WTC11 (cell line): Measurements from ENCODE around the gene R3HDM1. TPM values are rescaled to one million over a fixed set of nuclear protein-coding genes. Genes with fewer than 3 reads are reported as not detected.
A peak's percentile ranks its signal among the peaks of the same experiment; 100 is the strongest.

Experiments used
- ATAC-seq: fragments of 200-7000 bp; cut with Tn5 transposase; 2 replicates; pipeline ENCODE4 v1.10.0; 2021; ENCODE audit warnings: mild to moderate bottlenecking, moderate library complexity
- CTCF ChIA-PET: fragments of 300-600 bp; sonication (Branson Sonifier 250); formaldehyde crosslinking; loops from one replicate; lab custom pipeline; 2021; ENCODE audit warnings: antibody characterized with exemption; lab: Charles Lee
- POLR2A ChIA-PET: fragments of 350-600 bp; sonication (Branson Sonifier 250); formaldehyde crosslinking; loops from one replicate; lab custom pipeline; 2021; ENCODE audit warnings: antibody characterized with exemption; lab: Charles Lee
- DNase-seq: peaks from one replicate; pipeline ENCODE4 v3.0.0; 2021; ENCODE audit warnings: low spot score
- H3K27ac Mint-ChIP-seq: 2 replicates; pipeline ENCODE4 v1.8.0; 2021; ENCODE audit warnings: mixed read lengths
- H3K27me3 Mint-ChIP-seq: 2 replicates; pipeline ENCODE4 v1.8.0; 2021; ENCODE audit warnings: low read depth, mild to moderate bottlenecking, moderate library complexity, mixed read lengths
- H3K36me3 Mint-ChIP-seq: 2 replicates; pipeline ENCODE4 v1.8.0; 2021; ENCODE audit warnings: mixed read lengths
- H3K4me1 Mint-ChIP-seq: 2 replicates; pipeline ENCODE4 v1.8.0; 2022; ENCODE audit warnings: mixed read lengths
- H3K4me3 Mint-ChIP-seq: 2 replicates; pipeline ENCODE4 v1.8.0; 2021; ENCODE audit warnings: mild to moderate bottlenecking, moderate library complexity, mixed read lengths
- H3K9me3 Mint-ChIP-seq: 2 replicates; pipeline ENCODE4 v1.8.0; 2021; ENCODE audit warnings: mixed read lengths
- AR ChIP-seq: fragments of 250-450 bp; sonication (Bioruptor Pico); IDR thresholded peaks from 2 replicates; pipeline ENCODE4 v1.9.0; 2021; ENCODE audit warnings: mild to moderate bottlenecking
- FOXP4 ChIP-seq: sonication (generic); formaldehyde crosslinking; IDR thresholded peaks from 2 replicates; pipeline ENCODE4 v1.8.0; 2022; ENCODE audit warnings: mild to moderate bottlenecking, missing genetic modification reagents
- GABPB1 ChIP-seq: sonication (generic); formaldehyde crosslinking; IDR thresholded peaks from 2 replicates; pipeline ENCODE4 v1.8.1; 2023; ENCODE audit warnings: mild to moderate bottlenecking, missing genetic modification reagents
- GTF2I ChIP-seq: fragments of 250-450 bp; sonication (Bioruptor Pico); conservative IDR thresholded peaks from 2 replicates; pipeline ENCODE4 v1.4.0; 2021; ENCODE audit warnings: mild to moderate bottlenecking
- HMGXB4 ChIP-seq: sonication (generic); formaldehyde crosslinking; IDR thresholded peaks from 2 replicates; pipeline ENCODE4 v1.8.1; 2023; ENCODE audit warnings: mild to moderate bottlenecking, moderate library complexity, missing genetic modification reagents
- MAX ChIP-seq: sonication (generic); formaldehyde crosslinking; IDR thresholded peaks from 2 replicates; pipeline ENCODE4 v1.8.0; 2022; ENCODE audit warnings: mild to moderate bottlenecking, missing genetic modification reagents
- MYBL2 ChIP-seq: sonication (generic); formaldehyde crosslinking; IDR thresholded peaks from 2 replicates; pipeline ENCODE4 v1.8.1; 2023; ENCODE audit warnings: mild to moderate bottlenecking, moderate library complexity, missing genetic modification reagents
- OVOL2 ChIP-seq: fragments of 250-450 bp; sonication (Bioruptor Pico); IDR thresholded peaks from 2 replicates; pipeline ENCODE4 v1.9.0; 2021; ENCODE audit warnings: mild to moderate bottlenecking, borderline replicate concordance
- PRRX2 ChIP-seq: fragments of 250-450 bp; sonication (Bioruptor Pico); IDR thresholded peaks from 2 replicates; pipeline ENCODE4 v1.8.0; 2021; ENCODE audit warnings: mild to moderate bottlenecking
- USF2 ChIP-seq: sonication (generic); formaldehyde crosslinking; IDR thresholded peaks from 2 replicates; pipeline ENCODE4 v1.8.1; 2023; ENCODE audit warnings: mild to moderate bottlenecking, missing genetic modification reagents, moderate library complexity
- ZBTB43 ChIP-seq: sonication (generic); formaldehyde crosslinking; IDR thresholded peaks from 2 replicates; pipeline ENCODE4 v1.8.1; 2023; ENCODE audit warnings: mild to moderate bottlenecking, missing genetic modification reagents
- ZNF138 ChIP-seq: sonication (generic); formaldehyde crosslinking; conservative IDR thresholded peaks from 2 replicates; pipeline ENCODE4 v1.8.1; 2022; ENCODE audit warnings: mild to moderate bottlenecking, moderate library complexity, missing genetic modification reagents
- ZNF263 ChIP-seq: sonication (generic); formaldehyde crosslinking; IDR thresholded peaks from 2 replicates; pipeline ENCODE4 v1.8.1; 2022; ENCODE audit warnings: low read depth, mild to moderate bottlenecking, moderate library complexity, missing genetic modification reagents
- ZNF317 ChIP-seq: sonication (generic); formaldehyde crosslinking; IDR thresholded peaks from 2 replicates; pipeline ENCODE4 v1.8.1; 2023; ENCODE audit warnings: low read depth, mild to moderate bottlenecking, moderate library complexity, missing genetic modification reagents, borderline replicate concordance
- ZNF671 ChIP-seq: fragments of 250-450 bp; sonication (Bioruptor Pico); IDR thresholded peaks from 2 replicates; pipeline ENCODE4 v1.8.0; 2021; ENCODE audit warnings: mild to moderate bottlenecking
- ZSCAN18 ChIP-seq: fragments of 250-450 bp; sonication (Bioruptor Pico); IDR thresholded peaks from 2 replicates; pipeline ENCODE4 v2.1.2; 2022; ENCODE audit warnings: mild to moderate bottlenecking, moderate library complexity
- total RNA-seq: library from RNA; stranded (reverse); gene quantifications from 3 replicates; pipeline ENCODE4 v1.2.3, GENCODE V29; 2021

R3HDM1 gene
- total RNA-seq, 1 experiment from 2014 or later: 58.4 TPM

- ATAC-seq (peak; percentile 46), DNase-seq (no peak)
- H3K4me3 Mint-ChIP-seq: no peak overlapping the region
- H3K27ac Mint-ChIP-seq: no peak overlapping the region
- CTCF ChIA-PET: interaction anchor here (0.6 to 2.8 kb wide), 13 partner anchors 8 to 597 kb away, joined by 3 to 13 read pairs (median 4); partner anchors contain the start of genes R3HDM1 and ZRANB3
- TF ChIP-seq ZBTB43 (CRISPR knock-in tag): no peak
- no peak for TF ChIP-seq USF2
- no peak for TF ChIP-seq ZNF317 (CRISPR knock-in tag)
- no peak for TF ChIP-seq AR (CRISPR knock-in tag)
- TF ChIP-seq MYBL2: no peak
- no peak for TF ChIP-seq MAX (CRISPR knock-in tag)
- TF ChIP-seq GABPB1 (CRISPR knock-in tag): no peak
- peaks cover 7% of the 10 kb centered on the region for H3K9me3 Mint-ChIP-seq
- POLR2A ChIA-PET: no interaction called here
- H3K4me1 Mint-ChIP-seq: peaks cover 39% of the 10 kb centered on the region
- peaks cover 7% of the 10 kb centered on the region for H3K36me3 Mint-ChIP-seq
- H3K27me3 Mint-ChIP-seq: no peaks in the 10 kb centered on the region
Observed at GRCh38 chr2:135585586-135585985, 54.3 kb downstream of the R3HDM1 start.

GRCh38 chr2:135586148-135586547, 54.9 kb downstream of the R3HDM1 start:
- H3K4me1 Mint-ChIP-seq: peaks cover 36% of the 10 kb centered on the region
- H3K27me3 Mint-ChIP-seq: no peaks in the 10 kb centered on the region
- DNase-seq (no peak), ATAC-seq (peak; percentile 65)
- peaks cover 13% of the 10 kb centered on the region for H3K9me3 Mint-ChIP-seq
- CTCF ChIA-PET: interaction anchor here (0.6 to 2.8 kb wide), 12 partner anchors 9 to 597 kb away, joined by 3 to 13 read pairs (median 4); partner anchors contain the start of genes R3HDM1 and ZRANB3
- peaks cover 13% of the 10 kb centered on the region for H3K36me3 Mint-ChIP-seq
- TF ChIP-seq ZNF671: no peak
- TF ChIP-seq PRRX2: no peak
- no peak for TF ChIP-seq ZNF263
- no peak for TF ChIP-seq GTF2I (CRISPR knock-in tag)
- no peak for TF ChIP-seq OVOL2
- TF ChIP-seq MAX (CRISPR knock-in tag): no peak
- no peak overlapping the region for H3K4me3 Mint-ChIP-seq
- peak overlapping the region; percentile 58; the same call in 1 of the 2 replicates for H3K27ac Mint-ChIP-seq
- POLR2A ChIA-PET: no interaction called here

- H3K36me3 Mint-ChIP-seq: peaks cover 27% of the 10 kb centered on the region
Observed at GRCh38 chr2:135587958-135588357, 56.7 kb downstream of the R3HDM1 start.

GRCh38 chr2:135590619-135591260, 59.5 kb downstream of the R3HDM1 start:
- peaks cover 33% of the 10 kb centered on the region for H3K4me1 Mint-ChIP-seq
- TF ChIP-seq HMGXB4 (CRISPR knock-in tag) (no peak), ZSCAN18 (CRISPR knock-in tag) (no peak), FOXP4 (no peak)

More at GRCh38 chr2:135587958-135588357, 56.7 kb downstream of the R3HDM1 start:
- H3K27ac Mint-ChIP-seq: peak overlapping the region; percentile 58
- POLR2A ChIA-PET: no interaction called here
- H3K9me3 Mint-ChIP-seq: peaks cover 25% of the 10 kb centered on the region
- H3K4me1 Mint-ChIP-seq: peaks cover 36% of the 10 kb centered on the region
- ATAC-seq: peak; percentile 59
- TF ChIP-seq ZNF138: no peak
- no peak overlapping the region for H3K4me3 Mint-ChIP-seq
- no peaks in the 10 kb centered on the region for H3K27me3 Mint-ChIP-seq
- CTCF ChIA-PET: interaction anchor here (2.7 kb wide), 1 partner anchor 14 kb away, joined by 11 read pairs; no protein-coding TSS in a partner anchor
- no peak for DNase-seq

More at GRCh38 chr2:135590619-135591260, 59.5 kb downstream of the R3HDM1 start:
- no peak for ATAC-seq
- Mint-ChIP-seq H3K36me3 (peaks cover 34% of the 10 kb centered on the region), H3K4me3 (no peak overlapping the region), H3K27me3 (no peaks in the 10 kb centered on the region), H3K27ac (no peak overlapping the region), H3K9me3 (peaks cover 30% of the 10 kb centered on the region)
- POLR2A ChIA-PET: no interaction called here
- DNase-seq: no peak
- CTCF ChIA-PET: no interaction called here
